Measurements from ENCODE around the gene GRHL3. TPM values are rescaled to one million over a fixed set of nuclear protein-coding genes. Genes with fewer than 3 reads are reported as not detected.

The GRHL3 gene
- total RNA-seq, 1 donor from 2014 or later, result not detected

- DNase-seq (ENCODE audit: low read depth in 2 of 2), result no peak
Observed at GRCh38 chr1:24341260-24341659, 22.1 kb downstream of the GRHL3 start.

- no peak for DNase-seq (ENCODE audit: low read depth in 2 of 2)
Observed at GRCh38 chr1:24343412-24344089, 24.4 kb downstream of the GRHL3 start.

GRCh38 chr1:24344090-24344742 lies 25.1 kb downstream of the GRHL3 start:
- no peak for DNase-seq (ENCODE audit: low read depth in 2 of 2)

GRCh38 chr1:24345334-24345733 lies 26.2 kb downstream of the GRHL3 start:
- DNase-seq (ENCODE audit: low read depth in 2 of 2), result no peak

GRCh38 chr1:24347159-24347934 lies 28.2 kb downstream of the GRHL3 start:
- no peak for DNase-seq (ENCODE audit: low read depth in 2 of 2)

GRCh38 chr1:24348196-24348595 lies 29.0 kb downstream of the GRHL3 start:
- no peak for DNase-seq (ENCODE audit: low read depth in 2 of 2)

GRCh38 chr1:24349891-24350290 lies 30.7 kb downstream of the GRHL3 start:
- DNase-seq (ENCODE audit: low read depth in 2 of 2), result peak in 1 of 2 donors; percentile 18

GRCh38 chr1:24351247-24351646 lies 32.1 kb downstream of the GRHL3 start:
- DNase-seq (ENCODE audit: low read depth in 2 of 2), result no peak

GRCh38 chr1:24351918-24352627 lies 32.9 kb downstream of the GRHL3 start:
- DNase-seq (ENCODE audit: low read depth in 2 of 2), result peak in 1 of 2 donors; percentile 22

GRCh38 chr1:24353292-24353891 lies 34.2 kb downstream of the GRHL3 start:
- no peak for DNase-seq (ENCODE audit: low read depth in 2 of 2)

- no peak for DNase-seq (ENCODE audit: low read depth in 2 of 2)
Observed at GRCh38 chr1:24355466-24355865, 36.3 kb downstream of the GRHL3 start.

GRCh38 chr1:24357038-24357437 lies 37.9 kb downstream of the GRHL3 start:
- no peak for DNase-seq (ENCODE audit: low read depth in 2 of 2)

- DNase-seq (ENCODE audit: low read depth in 2 of 2), result no peak
Observed at GRCh38 chr1:24360681-24361080, 41.5 kb downstream of the GRHL3 start.

GRCh38 chr1:24361811-24362210 lies 42.7 kb downstream of the GRHL3 start:
- no peak for DNase-seq (ENCODE audit: low read depth in 2 of 2)

- no peak for DNase-seq (ENCODE audit: low read depth in 2 of 2)
Observed at GRCh38 chr1:24362396-24362795, 43.2 kb downstream of the GRHL3 start.

GRCh38 chr1:24362982-24363614 lies 43.9 kb downstream of the GRHL3 start:
- DNase-seq (ENCODE audit: low read depth in 2 of 2), result peak in 1 of 2 donors; percentile 80

- no peak for DNase-seq (ENCODE audit: low read depth in 2 of 2)
Observed at GRCh38 chr1:24363994-24364393, 44.8 kb downstream of the GRHL3 start.

- no peak for DNase-seq (ENCODE audit: low read depth in 2 of 2)
Observed at GRCh38 chr1:24364605-24364974, 45.4 kb downstream of the GRHL3 start.

- peak in 1 of 2 donors; percentile 80 for DNase-seq (ENCODE audit: low read depth in 2 of 2)
Observed at GRCh38 chr1:24364975-24365678, 46.0 kb downstream of the GRHL3 start.

- DNase-seq (ENCODE audit: low read depth in 2 of 2), result no peak
Observed at GRCh38 chr1:24366707-24367106, 47.5 kb downstream of the GRHL3 start.
